Endothelial cell (in vitro differentiated cells): ENCODE measurements around the gene ZEB1. TPM values are rescaled to one million over a fixed set of nuclear protein-coding genes. Genes with fewer than 3 reads are reported as not detected.
"Not testable (repeated sequence)": the region's sequence is repeated elsewhere in the genome, so short reads cannot be mapped to it uniquely, and the experiment has no call there.

Experiments
- DNase-seq: peaks from one replicate; pipeline ENCODE4 v3.0.0; 2021; ENCODE audit warnings: low spot score
- H3K27ac Mint-ChIP-seq: one replicate; pipeline ENCODE4 v1.8.0; 2021; ENCODE audit warnings: mixed read lengths, inconsistent platforms; ENCODE audit not compliant: unreplicated experiment
- H3K27me3 Mint-ChIP-seq: one replicate; pipeline ENCODE4 v1.8.0; 2021; ENCODE audit warnings: mild to moderate bottlenecking, moderate library complexity, mixed read lengths, inconsistent platforms; ENCODE audit not compliant: unreplicated experiment
- H3K36me3 Mint-ChIP-seq: one replicate; pipeline ENCODE4 v1.8.0; 2021; ENCODE audit warnings: mild to moderate bottlenecking, low read depth, mixed read lengths, inconsistent platforms; ENCODE audit not compliant: unreplicated experiment
- H3K4me1 Mint-ChIP-seq: one replicate; pipeline ENCODE4 v1.8.0; 2021; ENCODE audit warnings: mild to moderate bottlenecking, mixed read lengths, inconsistent platforms; ENCODE audit not compliant: unreplicated experiment
- H3K4me3 Mint-ChIP-seq: one replicate; pipeline ENCODE4 v1.8.0; 2021; ENCODE audit warnings: mild to moderate bottlenecking, mixed read lengths, inconsistent platforms; ENCODE audit not compliant: unreplicated experiment
- H3K9me3 Mint-ChIP-seq: one replicate; pipeline ENCODE4 v1.8.0; 2021; ENCODE audit warnings: mixed read lengths, inconsistent platforms; ENCODE audit not compliant: unreplicated experiment
- total RNA-seq: library from RNA; stranded (reverse); fragmentation: NEBNext Ultra II Directional; extraction: Animal tissue kit (Norgen Biotek cat#: 25700); gene quantifications from one replicate; pipeline ENCODE4 v1.2.1, GENCODE V29; 2021; ENCODE audit not compliant: unreplicated experiment
- TF ChIP-seq, protein P1 (sequence below): fragments of 200-600 bp; sonication (generic); IDR thresholded peaks from one replicate; pipeline ENCODE4 v1.5.0; 2021; ENCODE audit warnings: antibody characterized with exemption; ENCODE audit not compliant: unreplicated experiment

Gene ZEB1
- total RNA-seq, 1 donor from 2014 or later: 76.6 TPM

DNA sequence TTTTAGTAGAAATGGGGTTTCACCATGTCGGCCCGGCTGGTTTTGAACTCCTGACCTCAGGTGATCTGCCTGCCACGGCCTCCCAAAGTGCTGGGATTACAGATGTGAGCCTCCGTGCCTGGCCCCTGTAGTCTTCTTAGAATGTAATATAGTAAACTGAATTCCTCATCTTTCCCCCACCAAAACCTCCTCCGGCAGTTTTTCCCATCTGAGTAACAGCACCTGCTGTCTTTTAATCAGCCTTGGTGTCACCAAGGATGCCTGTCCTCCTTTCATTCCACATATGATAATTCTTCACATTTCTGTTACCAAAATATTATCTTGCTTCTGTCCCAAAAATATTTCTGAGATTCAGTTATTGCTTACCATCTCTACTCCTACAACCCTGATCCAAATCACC, 80.2 kb downstream of the ZEB1 start:
- TF ChIP-seq, protein P1, sequence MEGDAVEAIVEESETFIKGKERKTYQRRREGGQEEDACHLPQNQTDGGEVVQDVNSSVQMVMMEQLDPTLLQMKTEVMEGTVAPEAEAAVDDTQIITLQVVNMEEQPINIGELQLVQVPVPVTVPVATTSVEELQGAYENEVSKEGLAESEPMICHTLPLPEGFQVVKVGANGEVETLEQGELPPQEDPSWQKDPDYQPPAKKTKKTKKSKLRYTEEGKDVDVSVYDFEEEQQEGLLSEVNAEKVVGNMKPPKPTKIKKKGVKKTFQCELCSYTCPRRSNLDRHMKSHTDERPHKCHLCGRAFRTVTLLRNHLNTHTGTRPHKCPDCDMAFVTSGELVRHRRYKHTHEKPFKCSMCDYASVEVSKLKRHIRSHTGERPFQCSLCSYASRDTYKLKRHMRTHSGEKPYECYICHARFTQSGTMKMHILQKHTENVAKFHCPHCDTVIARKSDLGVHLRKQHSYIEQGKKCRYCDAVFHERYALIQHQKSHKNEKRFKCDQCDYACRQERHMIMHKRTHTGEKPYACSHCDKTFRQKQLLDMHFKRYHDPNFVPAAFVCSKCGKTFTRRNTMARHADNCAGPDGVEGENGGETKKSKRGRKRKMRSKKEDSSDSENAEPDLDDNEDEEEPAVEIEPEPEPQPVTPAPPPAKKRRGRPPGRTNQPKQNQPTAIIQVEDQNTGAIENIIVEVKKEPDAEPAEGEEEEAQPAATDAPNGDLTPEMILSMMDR: no peak
- H3K4me3 Mint-ChIP-seq: no peak overlapping the region
- no peaks in the 10 kb centered on the region for H3K9me3 Mint-ChIP-seq
- H3K36me3 Mint-ChIP-seq: peaks cover 3% of the 10 kb centered on the region
- H3K27ac Mint-ChIP-seq: no peak overlapping the region
- no peak for DNase-seq
- H3K27me3 Mint-ChIP-seq: no peaks in the 10 kb centered on the region
- H3K4me1 Mint-ChIP-seq: peaks cover 7% of the 10 kb centered on the region

GRCh38 chr10:31399631-31400030, 80.6 kb downstream of the ZEB1 start:
- DNase-seq: no peak
- H3K36me3 Mint-ChIP-seq: peaks cover 3% of the 10 kb centered on the region
- peaks cover 9% of the 10 kb centered on the region for H3K4me1 Mint-ChIP-seq
- TF ChIP-seq, protein P1: no peak
- H3K27me3 Mint-ChIP-seq: no peaks in the 10 kb centered on the region
- H3K4me3 Mint-ChIP-seq: no peak overlapping the region
- no peak overlapping the region for H3K27ac Mint-ChIP-seq
- H3K9me3 Mint-ChIP-seq: no peaks in the 10 kb centered on the region

GRCh38 chr10:31401287-31401686, 82.3 kb downstream of the ZEB1 start:
- no peak for DNase-seq
- H3K27ac Mint-ChIP-seq: no peak overlapping the region
- TF ChIP-seq, protein P1: no peak
- H3K36me3 Mint-ChIP-seq: peaks cover 7% of the 10 kb centered on the region
- H3K27me3 Mint-ChIP-seq: no peaks in the 10 kb centered on the region
- H3K4me3 Mint-ChIP-seq: no peak overlapping the region
- no peaks in the 10 kb centered on the region for H3K9me3 Mint-ChIP-seq
- H3K4me1 Mint-ChIP-seq: peaks cover 9% of the 10 kb centered on the region

DNA sequence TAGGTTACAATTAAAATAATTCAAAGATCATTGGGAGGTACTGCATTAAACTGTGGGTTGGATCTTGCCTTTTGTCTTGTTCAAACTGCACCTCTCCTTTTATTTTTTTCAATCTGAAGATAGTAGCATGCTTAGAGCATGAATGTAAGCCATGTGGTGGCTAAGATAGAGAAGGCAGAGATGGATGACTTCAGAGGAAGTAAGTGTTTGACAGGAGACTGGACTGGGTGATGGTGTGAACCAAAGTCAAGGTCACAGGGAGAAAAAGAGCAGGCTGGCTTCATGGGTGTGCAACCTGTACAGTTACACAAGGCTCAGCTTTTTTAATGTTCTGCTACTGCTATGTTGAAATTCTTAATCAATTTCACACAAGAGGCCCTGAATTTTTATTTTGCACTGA, 85.6 kb downstream of the ZEB1 start:
- H3K4me3 Mint-ChIP-seq: no peak overlapping the region
- H3K36me3 Mint-ChIP-seq: peaks cover 7% of the 10 kb centered on the region
- H3K27me3 Mint-ChIP-seq: no peaks in the 10 kb centered on the region
- H3K27ac Mint-ChIP-seq: no peak overlapping the region
- peaks cover 9% of the 10 kb centered on the region for H3K4me1 Mint-ChIP-seq
- TF ChIP-seq, protein P1: no peak
- no peak for DNase-seq
- H3K9me3 Mint-ChIP-seq: peaks cover 4% of the 10 kb centered on the region

- not testable (repeated sequence) for H3K4me1 Mint-ChIP-seq, H3K27me3 Mint-ChIP-seq, H3K27ac Mint-ChIP-seq, DNase-seq, H3K9me3 Mint-ChIP-seq, H3K4me3 Mint-ChIP-seq
- H3K36me3 Mint-ChIP-seq: peaks cover 11% of the 10 kb centered on the region
Measured at GRCh38 chr10:31405829-31406228, 86.8 kb downstream of the ZEB1 start.

DNA sequence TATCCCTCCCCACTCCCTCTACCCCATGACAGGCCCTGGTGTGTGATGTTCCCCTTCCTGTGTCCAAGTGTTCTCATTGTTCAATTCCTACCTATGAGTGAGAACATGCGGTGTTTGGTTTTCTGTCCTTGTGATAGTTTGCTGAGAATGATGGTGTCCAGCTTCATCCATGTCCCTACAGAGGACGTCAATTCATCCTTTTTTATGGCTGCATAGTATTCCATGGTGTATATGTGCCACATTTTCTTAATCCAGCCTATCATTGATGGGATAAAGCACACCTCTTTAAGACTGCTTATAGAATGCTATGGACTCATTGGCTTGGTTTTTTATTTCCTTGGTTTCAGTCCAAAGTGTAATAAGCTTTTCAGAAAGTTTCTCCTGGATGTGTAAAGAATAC, 93.4 kb downstream of the ZEB1 start:
- H3K36me3 Mint-ChIP-seq, H3K4me1 Mint-ChIP-seq, H3K27me3 Mint-ChIP-seq, H3K9me3 Mint-ChIP-seq, H3K4me3 Mint-ChIP-seq, DNase-seq, H3K27ac Mint-ChIP-seq: not testable (repeated sequence)
